ENCODE measurements around the gene TSEN15. TPM values are rescaled to one million over a fixed set of nuclear protein-coding genes. Genes with fewer than 3 reads are reported as not detected.

TSEN15 gene
- total and polyA plus RNA-seq, 4 donors = 9.1 to 21.9 (median 19.3) TPM

DNA sequence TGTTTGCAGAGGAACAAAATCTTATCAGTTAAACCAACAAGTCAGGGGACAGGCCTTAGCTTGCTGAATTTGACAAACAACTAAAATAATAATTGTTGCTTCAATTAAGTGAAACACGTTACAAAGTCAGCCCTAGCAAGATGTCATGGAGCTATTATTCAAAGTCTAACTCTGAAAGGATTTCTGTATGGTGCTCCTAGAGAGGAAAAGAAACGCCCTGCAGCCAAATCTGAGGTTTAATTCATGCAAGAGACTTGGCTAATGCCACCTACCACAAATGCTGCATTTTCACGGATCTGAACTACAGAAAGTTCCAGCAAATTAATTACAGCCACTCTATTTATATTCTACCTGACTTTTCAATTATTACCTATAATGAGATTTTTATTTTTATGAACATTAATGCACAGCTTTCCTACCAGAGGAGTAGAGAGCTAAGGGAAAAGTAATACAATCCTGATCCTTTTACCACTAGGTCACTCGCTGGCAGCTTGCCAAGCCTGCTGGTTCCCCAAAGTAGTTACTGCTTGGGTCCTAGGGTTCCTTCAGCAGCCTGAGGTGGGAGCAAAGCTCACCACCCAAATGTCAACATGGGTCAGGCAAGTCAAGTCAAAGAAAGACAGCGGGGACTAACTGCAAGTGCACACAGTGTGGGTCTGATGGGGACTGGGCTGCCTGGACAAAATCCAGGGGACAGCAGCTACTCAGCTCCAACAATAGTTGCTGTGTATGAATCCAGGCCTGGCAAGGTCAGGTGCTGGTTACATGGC, 22.5 kb upstream of the TSEN15 start:
- Histone ChIP-seq H3K27me3 (ENCODE audit: control insufficient read depth in 4 of 4, insufficient read depth in 4 of 4, low read length in 3 of 4) (peaks cover 0 to 2% (median 0%) of the 10 kb centered on the region in 4 donors), H3K4me1 (ENCODE audit: control insufficient read depth in 4 of 4, insufficient read depth in 4 of 4, low read length in 3 of 4) (no peaks in the 10 kb centered on the region), H3K9ac (ENCODE audit: low read depth in 1 of 2, low read length in 2 of 2) (no peak overlapping the region), H3K36me3 (ENCODE audit: control insufficient read depth in 4 of 4, insufficient read depth in 3 of 4, low read depth in 1 of 4, low read length in 3 of 4) (no peaks in the 10 kb centered on the region), H3K9me3 (ENCODE audit: control insufficient read depth in 4 of 4, low read length in 3 of 4) (no peaks in the 10 kb centered on the region), H3K27ac (ENCODE audit: low read depth in 1 of 2, low read length in 2 of 2) (no peak overlapping the region), H3K4me3 (ENCODE audit: low read depth in 1 of 3, low read length in 3 of 3) (no peak overlapping the region)
- WGBS = 77% methylated on average over 5 of the region's 5 CpGs
- TF ChIP-seq YY1 (IDR thresholded peaks at IDR 0.05) (no peak), RAD21 (IDR thresholded peaks at IDR 0.05) (no peak), JUND (IDR thresholded peaks at IDR 0.05) (no peak), FOXA2 (IDR thresholded peaks at IDR 0.05) (no peak), TAF1 (conservative IDR thresholded peaks at IDR 0.05) (no peak), GABPA (IDR thresholded peaks at IDR 0.05 in 1 of 2, conservative IDR thresholded peaks at IDR 0.05 in 1 of 2) (no peak), HNF4A (conservative IDR thresholded peaks at IDR 0.05) (no peak), HNF4G (IDR thresholded peaks at IDR 0.05) (no peak), RXRA (IDR thresholded peaks at IDR 0.05) (no peak)
- TF ChIP-seq, protein P1, sequence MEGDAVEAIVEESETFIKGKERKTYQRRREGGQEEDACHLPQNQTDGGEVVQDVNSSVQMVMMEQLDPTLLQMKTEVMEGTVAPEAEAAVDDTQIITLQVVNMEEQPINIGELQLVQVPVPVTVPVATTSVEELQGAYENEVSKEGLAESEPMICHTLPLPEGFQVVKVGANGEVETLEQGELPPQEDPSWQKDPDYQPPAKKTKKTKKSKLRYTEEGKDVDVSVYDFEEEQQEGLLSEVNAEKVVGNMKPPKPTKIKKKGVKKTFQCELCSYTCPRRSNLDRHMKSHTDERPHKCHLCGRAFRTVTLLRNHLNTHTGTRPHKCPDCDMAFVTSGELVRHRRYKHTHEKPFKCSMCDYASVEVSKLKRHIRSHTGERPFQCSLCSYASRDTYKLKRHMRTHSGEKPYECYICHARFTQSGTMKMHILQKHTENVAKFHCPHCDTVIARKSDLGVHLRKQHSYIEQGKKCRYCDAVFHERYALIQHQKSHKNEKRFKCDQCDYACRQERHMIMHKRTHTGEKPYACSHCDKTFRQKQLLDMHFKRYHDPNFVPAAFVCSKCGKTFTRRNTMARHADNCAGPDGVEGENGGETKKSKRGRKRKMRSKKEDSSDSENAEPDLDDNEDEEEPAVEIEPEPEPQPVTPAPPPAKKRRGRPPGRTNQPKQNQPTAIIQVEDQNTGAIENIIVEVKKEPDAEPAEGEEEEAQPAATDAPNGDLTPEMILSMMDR (IDR thresholded peaks at IDR 0.05; ENCODE audit: low read depth, low read length, missing input control) = no peak
- TF ChIP-seq, protein P2, sequence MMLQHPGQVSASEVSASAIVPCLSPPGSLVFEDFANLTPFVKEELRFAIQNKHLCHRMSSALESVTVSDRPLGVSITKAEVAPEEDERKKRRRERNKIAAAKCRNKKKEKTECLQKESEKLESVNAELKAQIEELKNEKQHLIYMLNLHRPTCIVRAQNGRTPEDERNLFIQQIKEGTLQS (IDR thresholded peaks at IDR 0.05) = no peak
- TF ChIP-seq, protein P3, sequence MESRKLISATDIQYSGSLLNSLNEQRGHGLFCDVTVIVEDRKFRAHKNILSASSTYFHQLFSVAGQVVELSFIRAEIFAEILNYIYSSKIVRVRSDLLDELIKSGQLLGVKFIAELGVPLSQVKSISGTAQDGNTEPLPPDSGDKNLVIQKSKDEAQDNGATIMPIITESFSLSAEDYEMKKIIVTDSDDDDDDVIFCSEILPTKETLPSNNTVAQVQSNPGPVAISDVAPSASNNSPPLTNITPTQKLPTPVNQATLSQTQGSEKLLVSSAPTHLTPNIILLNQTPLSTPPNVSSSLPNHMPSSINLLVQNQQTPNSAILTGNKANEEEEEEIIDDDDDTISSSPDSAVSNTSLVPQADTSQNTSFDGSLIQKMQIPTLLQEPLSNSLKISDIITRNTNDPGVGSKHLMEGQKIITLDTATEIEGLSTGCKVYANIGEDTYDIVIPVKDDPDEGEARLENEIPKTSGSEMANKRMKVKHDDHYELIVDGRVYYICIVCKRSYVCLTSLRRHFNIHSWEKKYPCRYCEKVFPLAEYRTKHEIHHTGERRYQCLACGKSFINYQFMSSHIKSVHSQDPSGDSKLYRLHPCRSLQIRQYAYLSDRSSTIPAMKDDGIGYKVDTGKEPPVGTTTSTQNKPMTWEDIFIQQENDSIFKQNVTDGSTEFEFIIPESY (IDR thresholded peaks at IDR 0.05) = no peak
- TF ChIP-seq, protein P4, sequence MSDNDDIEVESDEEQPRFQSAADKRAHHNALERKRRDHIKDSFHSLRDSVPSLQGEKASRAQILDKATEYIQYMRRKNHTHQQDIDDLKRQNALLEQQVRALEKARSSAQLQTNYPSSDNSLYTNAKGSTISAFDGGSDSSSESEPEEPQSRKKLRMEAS (IDR thresholded peaks at IDR 0.05) = no peak
- DNase-seq (ENCODE audit: low spot score) = no peak

DNA sequence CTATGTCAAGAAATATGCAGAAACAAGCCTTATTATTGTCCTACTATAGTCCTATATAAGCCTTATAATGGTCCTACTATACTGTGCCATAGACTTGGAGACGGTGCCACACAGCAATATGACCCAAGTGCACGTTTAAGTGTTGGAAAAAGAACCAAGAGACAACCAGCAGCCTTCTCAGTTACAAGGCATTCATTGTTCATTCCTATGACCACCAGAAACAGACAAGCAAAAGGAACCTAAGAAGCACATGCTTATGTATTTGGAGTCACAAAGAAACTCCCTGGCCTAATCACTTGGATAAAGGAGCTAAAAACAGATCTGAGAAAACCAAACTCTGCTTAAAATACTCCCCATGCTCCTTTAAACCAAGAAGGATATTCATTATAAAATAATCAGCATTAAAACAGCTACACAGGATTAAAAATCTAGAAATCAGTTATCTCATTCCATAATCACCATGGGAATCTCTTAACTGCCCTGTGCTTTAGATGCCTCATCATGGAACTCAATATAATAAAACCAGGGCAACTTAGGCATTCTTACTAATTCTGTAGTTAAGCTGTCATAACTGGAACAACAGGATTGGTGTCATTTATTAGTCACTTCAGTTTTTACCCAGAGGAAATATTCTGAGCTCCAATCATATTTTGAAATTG, 21.0 kb upstream of the TSEN15 start:
- H3K27me3 ChIP-seq (ENCODE audit: control insufficient read depth in 4 of 4, insufficient read depth in 4 of 4, low read length in 3 of 4) = peaks cover 0 to 3% (median under 1%) of the 10 kb centered on the region in 4 donors
- no peak overlapping the region for H3K4me3 ChIP-seq (ENCODE audit: low read depth in 1 of 3, low read length in 3 of 3)
- no peak overlapping the region for H3K27ac ChIP-seq (ENCODE audit: low read depth in 1 of 2, low read length in 2 of 2)
- no peaks in the 10 kb centered on the region for H3K9me3 ChIP-seq (ENCODE audit: control insufficient read depth in 4 of 4, low read length in 3 of 4)
- H3K4me1 ChIP-seq (ENCODE audit: control insufficient read depth in 4 of 4, insufficient read depth in 4 of 4, low read length in 3 of 4) = no peaks in the 10 kb centered on the region
- WGBS = 75% methylated on average over 2 of the region's 2 CpGs
- H3K9ac ChIP-seq (ENCODE audit: low read depth in 1 of 2, low read length in 2 of 2) = no peak overlapping the region
- H3K36me3 ChIP-seq (ENCODE audit: control insufficient read depth in 4 of 4, insufficient read depth in 3 of 4, low read depth in 1 of 4, low read length in 3 of 4) = no peaks in the 10 kb centered on the region
- DNase-seq (ENCODE audit: low spot score) = no peak
- TF ChIP-seq FOXA2 (IDR thresholded peaks at IDR 0.05) = no peak
- TF ChIP-seq, protein P5, sequence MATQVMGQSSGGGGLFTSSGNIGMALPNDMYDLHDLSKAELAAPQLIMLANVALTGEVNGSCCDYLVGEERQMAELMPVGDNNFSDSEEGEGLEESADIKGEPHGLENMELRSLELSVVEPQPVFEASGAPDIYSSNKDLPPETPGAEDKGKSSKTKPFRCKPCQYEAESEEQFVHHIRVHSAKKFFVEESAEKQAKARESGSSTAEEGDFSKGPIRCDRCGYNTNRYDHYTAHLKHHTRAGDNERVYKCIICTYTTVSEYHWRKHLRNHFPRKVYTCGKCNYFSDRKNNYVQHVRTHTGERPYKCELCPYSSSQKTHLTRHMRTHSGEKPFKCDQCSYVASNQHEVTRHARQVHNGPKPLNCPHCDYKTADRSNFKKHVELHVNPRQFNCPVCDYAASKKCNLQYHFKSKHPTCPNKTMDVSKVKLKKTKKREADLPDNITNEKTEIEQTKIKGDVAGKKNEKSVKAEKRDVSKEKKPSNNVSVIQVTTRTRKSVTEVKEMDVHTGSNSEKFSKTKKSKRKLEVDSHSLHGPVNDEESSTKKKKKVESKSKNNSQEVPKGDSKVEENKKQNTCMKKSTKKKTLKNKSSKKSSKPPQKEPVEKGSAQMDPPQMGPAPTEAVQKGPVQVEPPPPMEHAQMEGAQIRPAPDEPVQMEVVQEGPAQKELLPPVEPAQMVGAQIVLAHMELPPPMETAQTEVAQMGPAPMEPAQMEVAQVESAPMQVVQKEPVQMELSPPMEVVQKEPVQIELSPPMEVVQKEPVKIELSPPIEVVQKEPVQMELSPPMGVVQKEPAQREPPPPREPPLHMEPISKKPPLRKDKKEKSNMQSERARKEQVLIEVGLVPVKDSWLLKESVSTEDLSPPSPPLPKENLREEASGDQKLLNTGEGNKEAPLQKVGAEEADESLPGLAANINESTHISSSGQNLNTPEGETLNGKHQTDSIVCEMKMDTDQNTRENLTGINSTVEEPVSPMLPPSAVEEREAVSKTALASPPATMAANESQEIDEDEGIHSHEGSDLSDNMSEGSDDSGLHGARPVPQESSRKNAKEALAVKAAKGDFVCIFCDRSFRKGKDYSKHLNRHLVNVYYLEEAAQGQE (IDR thresholded peaks at IDR 0.05) = no peak
- no peak for TF ChIP-seq FOXA1 (IDR thresholded peaks at IDR 0.05)
- no peak for TF ChIP-seq NR2F2 (IDR thresholded peaks at IDR 0.05)
- TF ChIP-seq YY1 (IDR thresholded peaks at IDR 0.05) = no peak
- no peak for TF ChIP-seq HNF4A (conservative IDR thresholded peaks at IDR 0.05)
- TF ChIP-seq RAD21 (IDR thresholded peaks at IDR 0.05) = no peak
- TF ChIP-seq, protein P3 (IDR thresholded peaks at IDR 0.05) = no peak
- no peak for TF ChIP-seq TAF1 (conservative IDR thresholded peaks at IDR 0.05)
- no peak for TF ChIP-seq HNF4G (IDR thresholded peaks at IDR 0.05)
- TF ChIP-seq, protein P4 (IDR thresholded peaks at IDR 0.05) = no peak
- no peak for TF ChIP-seq JUND (IDR thresholded peaks at IDR 0.05)
- no peak for TF ChIP-seq EGR1 (IDR thresholded peaks at IDR 0.05; ENCODE audit: low read depth in 2 of 2)
- no peak for TF ChIP-seq SP1 (IDR thresholded peaks at IDR 0.05)
- TF ChIP-seq, protein P2 (IDR thresholded peaks at IDR 0.05) = no peak

Data from liver (tissue), 9 donors.